ENCODE data around the gene GRPR.

GRCh38 chrX:16100673-16101072 lies 22.7 kb upstream of the GRPR start:
- TF ChIP-seq ZNF76 (tag by site-specific recombination; IDR thresholded peaks at IDR 0.05; ENCODE audit: borderline replicate concordance, low read depth) (no peak), ZNF449 (tag by site-specific recombination; IDR thresholded peaks at IDR 0.05) (no peak), PATZ1 (tag by site-specific recombination; IDR thresholded peaks at IDR 0.05) (no peak), TCF7L2 (IDR thresholded peaks at IDR 0.05; ENCODE audit: borderline replicate concordance, low read depth, low read length) (no peak), CTCF (tag by site-specific recombination; IDR thresholded peaks at IDR 0.05) (no peak), ZNF701 (tag by site-specific recombination; IDR thresholded peaks at IDR 0.05) (no peak), ZNF214 (tag by site-specific recombination; IDR thresholded peaks at IDR 0.05; ENCODE audit: borderline replicate concordance) (no peak), ZBTB26 (tag by site-specific recombination; optimal IDR thresholded peaks at IDR 0.05) (no peak), ZBTB17 (tag by site-specific recombination; IDR thresholded peaks at IDR 0.05) (no peak)
- TF ChIP-seq, protein P1, sequence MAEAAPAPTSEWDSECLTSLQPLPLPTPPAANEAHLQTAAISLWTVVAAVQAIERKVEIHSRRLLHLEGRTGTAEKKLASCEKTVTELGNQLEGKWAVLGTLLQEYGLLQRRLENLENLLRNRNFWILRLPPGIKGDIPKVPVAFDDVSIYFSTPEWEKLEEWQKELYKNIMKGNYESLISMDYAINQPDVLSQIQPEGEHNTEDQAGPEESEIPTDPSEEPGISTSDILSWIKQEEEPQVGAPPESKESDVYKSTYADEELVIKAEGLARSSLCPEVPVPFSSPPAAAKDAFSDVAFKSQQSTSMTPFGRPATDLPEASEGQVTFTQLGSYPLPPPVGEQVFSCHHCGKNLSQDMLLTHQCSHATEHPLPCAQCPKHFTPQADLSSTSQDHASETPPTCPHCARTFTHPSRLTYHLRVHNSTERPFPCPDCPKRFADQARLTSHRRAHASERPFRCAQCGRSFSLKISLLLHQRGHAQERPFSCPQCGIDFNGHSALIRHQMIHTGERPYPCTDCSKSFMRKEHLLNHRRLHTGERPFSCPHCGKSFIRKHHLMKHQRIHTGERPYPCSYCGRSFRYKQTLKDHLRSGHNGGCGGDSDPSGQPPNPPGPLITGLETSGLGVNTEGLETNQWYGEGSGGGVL (tag by site-specific recombination; IDR thresholded peaks at IDR 0.05) = no peak
- TF ChIP-seq, protein P2, sequence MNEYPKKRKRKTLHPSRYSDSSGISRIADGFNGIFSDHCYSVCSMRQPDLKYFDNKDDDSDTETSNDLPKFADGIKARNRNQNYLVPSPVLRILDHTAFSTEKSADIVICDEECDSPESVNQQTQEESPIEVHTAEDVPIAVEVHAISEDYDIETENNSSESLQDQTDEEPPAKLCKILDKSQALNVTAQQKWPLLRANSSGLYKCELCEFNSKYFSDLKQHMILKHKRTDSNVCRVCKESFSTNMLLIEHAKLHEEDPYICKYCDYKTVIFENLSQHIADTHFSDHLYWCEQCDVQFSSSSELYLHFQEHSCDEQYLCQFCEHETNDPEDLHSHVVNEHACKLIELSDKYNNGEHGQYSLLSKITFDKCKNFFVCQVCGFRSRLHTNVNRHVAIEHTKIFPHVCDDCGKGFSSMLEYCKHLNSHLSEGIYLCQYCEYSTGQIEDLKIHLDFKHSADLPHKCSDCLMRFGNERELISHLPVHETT (tag by site-specific recombination; IDR thresholded peaks at IDR 0.05) = no peak
